ENCODE measurements around the gene MAPK14. TPM values are rescaled to one million over a fixed set of nuclear protein-coding genes. Genes with fewer than 3 reads are reported as not detected.
A peak's percentile ranks its signal among the peaks of the same experiment; 100 is the strongest.

Gene MAPK14
- total RNA-seq, 1 experiment from 2014 or later, result 50.8 TPM

GRCh38 chr6:36020154-36020553 lies 7.5 kb upstream of the MAPK14 start:
- intact Hi-C loops (cut with micrococcal nuclease; ENCODE audit: unreplicated experiment), result no loop called here
- H3K9me3 ChIP-seq (ENCODE audit: low read depth, low read length, poor library complexity, severe bottlenecking), result no peaks in the 10 kb centered on the region
- no peak overlapping the region for H3K27ac ChIP-seq (ENCODE audit: low read depth, low read length, poor library complexity, severe bottlenecking)
- no TSS peak for BruUV-seq (replicated peaks)
- no peak overlapping the region for H3K4me3 ChIP-seq (ENCODE audit: low read depth, low read length, poor library complexity, severe bottlenecking)
- TF ChIP-seq CTCF (conservative IDR thresholded peaks at IDR 0.05; ENCODE audit: low read depth, low read length) (no peak), EZH2 (IDR thresholded peaks at IDR 0.05; ENCODE audit: borderline replicate concordance, low read depth, low read length, poor library complexity, severe bottlenecking) (no peak)
- POLR2A ChIA-PET (ENCODE audit: low non-redundant PET), result no interaction called here
- no peaks in the 10 kb centered on the region for H3K4me1 ChIP-seq (ENCODE audit: insufficient read depth, low read length, poor library complexity, severe bottlenecking)
- CTCF ChIA-PET, result no interaction called here
- peak; percentile 25 for DNase-seq (ENCODE audit: low spot score)
- no peaks in the 10 kb centered on the region for H3K27me3 ChIP-seq (replicated peaks; ENCODE audit: insufficient read depth, low read depth, low read length, poor library complexity)
- H3K36me3 ChIP-seq (ENCODE audit: insufficient read depth, low read length, poor library complexity, severe bottlenecking), result no peaks in the 10 kb centered on the region

- Histone ChIP-seq H3K27me3 (replicated peaks; ENCODE audit: insufficient read depth, low read depth, low read length, poor library complexity) (no peaks in the 10 kb centered on the region), H3K4me1 (ENCODE audit: insufficient read depth, low read length, poor library complexity, severe bottlenecking) (no peaks in the 10 kb centered on the region), H3K36me3 (ENCODE audit: insufficient read depth, low read length, poor library complexity, severe bottlenecking) (no peaks in the 10 kb centered on the region), H3K4me3 (ENCODE audit: low read depth, low read length, poor library complexity, severe bottlenecking) (no peak within 1 kb of the TSS), H3K9me3 (ENCODE audit: low read depth, low read length, poor library complexity, severe bottlenecking) (no peaks in the 10 kb centered on the region), H3K27ac (ENCODE audit: low read depth, low read length, poor library complexity, severe bottlenecking) (no peak within 1 kb of the TSS)
- no peak for TF ChIP-seq CTCF (conservative IDR thresholded peaks at IDR 0.05; ENCODE audit: low read depth, low read length)
- TF ChIP-seq EZH2 (IDR thresholded peaks at IDR 0.05; ENCODE audit: borderline replicate concordance, low read depth, low read length, poor library complexity, severe bottlenecking), result no peak
- ChIA-PET POLR2A (ENCODE audit: low non-redundant PET) (no interaction called here), CTCF (interaction anchor here (0.7 kb wide), 1 partner anchor 787 kb away, joined by 8 read pairs; no protein-coding TSS in a partner anchor)
- BruUV-seq (replicated peaks), result no TSS peak
- DNase-seq (ENCODE audit: low spot score), result no peak
- intact Hi-C loops (cut with micrococcal nuclease; ENCODE audit: unreplicated experiment), result no loop called here
Observed at GRCh38 chr6:36023996-36024795, 3.4 kb upstream of the MAPK14 start, which contains the start of gene SLC26A8. TSS of gene SLC26A8 (minus strand) at chr6:36024641. CDS start at chr6:36019707, 4,934 bp downstream.

GRCh38 chr6:36025260-36025931 lies 2.2 kb upstream of the MAPK14 start:
- H3K4me3 ChIP-seq (ENCODE audit: low read depth, low read length, poor library complexity, severe bottlenecking), result no peak overlapping the region
- TF ChIP-seq EZH2 (IDR thresholded peaks at IDR 0.05; ENCODE audit: borderline replicate concordance, low read depth, low read length, poor library complexity, severe bottlenecking) (no peak), CTCF (conservative IDR thresholded peaks at IDR 0.05; ENCODE audit: low read depth, low read length) (no peak)
- BruUV-seq (replicated peaks), result no TSS peak
- no peak for DNase-seq (ENCODE audit: low spot score)
- intact Hi-C loops (cut with micrococcal nuclease; ENCODE audit: unreplicated experiment), result no loop called here
- no peaks in the 10 kb centered on the region for H3K27me3 ChIP-seq (replicated peaks; ENCODE audit: insufficient read depth, low read depth, low read length, poor library complexity)
- CTCF ChIA-PET, result no interaction called here
- H3K36me3 ChIP-seq (ENCODE audit: insufficient read depth, low read length, poor library complexity, severe bottlenecking), result no peaks in the 10 kb centered on the region
- H3K4me1 ChIP-seq (ENCODE audit: insufficient read depth, low read length, poor library complexity, severe bottlenecking), result peaks cover 4% of the 10 kb centered on the region
- H3K9me3 ChIP-seq (ENCODE audit: low read depth, low read length, poor library complexity, severe bottlenecking), result no peaks in the 10 kb centered on the region
- no peak overlapping the region for H3K27ac ChIP-seq (ENCODE audit: low read depth, low read length, poor library complexity, severe bottlenecking)
- POLR2A ChIA-PET (ENCODE audit: low non-redundant PET), result no interaction called here

Data from A673 (cell line).